H1 (cell line): Measurements from ENCODE around the gene GPRIN1. TPM values are rescaled to one million over a fixed set of nuclear protein-coding genes. Genes with fewer than 3 reads are reported as not detected.

Source experiments
- CTCF ChIA-PET: fragments of 300-600 bp; sonication (Branson Sonifier 250); formaldehyde crosslinking; loops from one replicate; lab custom pipeline; 2021; ENCODE audit not compliant: partially characterized antibody; lab: Charles Lee
- POLR2A ChIA-PET: fragments of 300-600 bp; sonication (Branson Sonifier 250); formaldehyde crosslinking; loops from one replicate; lab custom pipeline; 2021; ENCODE audit warnings: inconsistent platforms; ENCODE audit not compliant: partially characterized antibody; lab: Charles Lee
- DNase-seq, 2 experiments: peaks; one replicate each; pipeline versions ENCODE4 v3.0.0 to v3.0.0-alpha.2; 2010 to 2022; ENCODE audit warnings: low spot score in 2 of 2, low read depth in 1 of 2, mixed read lengths in 1 of 2
- FAIRE-seq: peaks from 2 replicates; lab custom pipeline; 2011; peaks lifted over from hg19 to GRCh38; lab: Jason Lieb, UNC
- H2AFZ ChIP-seq: 2 replicates; pipeline ENCODE4 v1.8.1; 2012; ENCODE audit warnings: low read length, inconsistent platforms
- H2AK5ac ChIP-seq: 2 replicates; pipeline ENCODE4 v1.6.1; 2013; ENCODE audit warnings: low read depth, low read length
- H2BK120ac ChIP-seq: replicated peaks from 2 replicates; pipeline ENCODE3; 2013; ENCODE audit warnings: low read depth, low read length, inconsistent platforms
- H2BK12ac ChIP-seq: 2 replicates; pipeline ENCODE4 v1.6.1; 2013; ENCODE audit warnings: low read depth, low read length
- H2BK15ac ChIP-seq: 2 replicates; pipeline ENCODE4 v1.6.1; 2013; ENCODE audit warnings: low read length
- H2BK20ac ChIP-seq: 2 replicates; pipeline ENCODE4 v1.6.1; 2013; ENCODE audit warnings: low read length
- H2BK5ac ChIP-seq: 2 replicates; pipeline ENCODE4 v1.6.1; 2013; ENCODE audit warnings: low read depth, low read length
- H3K14ac ChIP-seq: 2 replicates; pipeline ENCODE4 v1.6.1; 2013; ENCODE audit warnings: inconsistent platforms; ENCODE audit not compliant: insufficient read length
- H3K18ac ChIP-seq: 2 replicates; pipeline ENCODE4 v1.6.1; 2013; ENCODE audit warnings: low read length; ENCODE audit errors: extremely low read depth
- H3K23ac ChIP-seq: 2 replicates; pipeline ENCODE4 v1.6.1; 2013; ENCODE audit warnings: inconsistent platforms; ENCODE audit not compliant: insufficient read length
- H3K23me2 ChIP-seq: 2 replicates; pipeline ENCODE4 v1.6.1; 2013; ENCODE audit warnings: low read depth, low read length
- H3K27ac ChIP-seq: 2 replicates; pipeline ENCODE4 v1.6.1; 2011; ENCODE audit warnings: low read depth, low read length, inconsistent platforms
- H3K27me3 ChIP-seq, 4 experiments: replicated peaks in 1 of 4; 1 replicate in 1 of 4; 2 replicates in 3 of 4; pipeline versions ENCODE4 v1.6.1 to v1.8.1; 2011 to 2013; ENCODE audit warnings: low read length in 3 of 4, mild to moderate bottlenecking in 3 of 4, inconsistent platforms in 2 of 4, mixed read lengths in 2 of 4, moderate library complexity in 1 of 4; ENCODE audit not compliant: control insufficient read depth in 3 of 4, insufficient read depth in 3 of 4; ENCODE audit errors: extremely low read depth in 1 of 4
- H3K36me3 ChIP-seq, 4 experiments: 2 replicates each; pipeline versions ENCODE4 v1.6.1 to v1.8.1; 2011 to 2013; ENCODE audit warnings: mild to moderate bottlenecking in 4 of 4, low read length in 3 of 4, moderate library complexity in 2 of 4, control low read depth in 1 of 4, inconsistent platforms in 1 of 4; ENCODE audit not compliant: insufficient read depth in 4 of 4, control insufficient read depth in 2 of 4
- H3K4ac ChIP-seq: replicated peaks from 2 replicates; pipeline ENCODE3; 2013; ENCODE audit warnings: low read length, low read depth, mixed read lengths, inconsistent platforms; ENCODE audit not compliant: insufficient read length
- H3K4me1 ChIP-seq, 4 experiments: replicated peaks in 1 of 4; 1 replicate in 1 of 4; 2 replicates in 3 of 4; pipeline versions ENCODE4 v1.6.1 to v1.8.1; 2011 to 2013; ENCODE audit warnings: low read length in 3 of 4, inconsistent platforms in 2 of 4, mixed read lengths in 1 of 4; ENCODE audit not compliant: insufficient read depth in 4 of 4, control insufficient read depth in 3 of 4
- H3K4me2 ChIP-seq, 2 experiments: 2 replicates each; pipeline versions ENCODE4 v1.6.1 to v1.8.1; 2011 to 2013; ENCODE audit warnings: low read depth in 2 of 2, low read length in 2 of 2, control low read depth in 1 of 2, inconsistent platforms in 1 of 2, mild to moderate bottlenecking in 1 of 2; ENCODE audit not compliant: insufficient read depth in 1 of 2
- H3K4me3 ChIP-seq, 4 experiments: fragments of 200-600, 300-600 bp in 1 of 4; sonication (generic), shearing (Covaris generic), sonication (Bioruptor Twin) in 1 of 4; 2 replicates each; pipeline versions ENCODE4 v1.5.1 to v1.8.1; 2011 to 2016; ENCODE audit warnings: low read length in 4 of 4, low read depth in 3 of 4, control low read depth in 2 of 4, inconsistent platforms in 2 of 4, mild to moderate bottlenecking in 2 of 4, mixed read lengths in 1 of 4, moderate library complexity in 1 of 4; ENCODE audit not compliant: insufficient read depth in 2 of 4; ENCODE audit errors: extremely low read depth in 1 of 4
- H3K56ac ChIP-seq: replicated peaks from 2 replicates; pipeline ENCODE3; 2013; ENCODE audit warnings: low read depth, mild to moderate bottlenecking, mixed read lengths, low read length, inconsistent platforms; ENCODE audit not compliant: insufficient read length
- H3K79me1 ChIP-seq: 2 replicates; pipeline ENCODE4 v1.6.1; 2013; ENCODE audit warnings: low read depth, low read length, control low read depth
- H3K79me2 ChIP-seq, 2 experiments: 2 replicates each; pipeline versions ENCODE4 v1.6.1 to v1.8.1; 2012 to 2013; ENCODE audit warnings: low read length in 2 of 2, mild to moderate bottlenecking in 2 of 2, inconsistent platforms in 1 of 2; ENCODE audit not compliant: insufficient read depth in 2 of 2, control insufficient read depth in 1 of 2
- H3K9ac ChIP-seq, 4 experiments: replicated peaks in 1 of 4; 1 replicate in 1 of 4; 2 replicates in 3 of 4; pipeline versions ENCODE4 v1.6.1 to v1.8.1; 2011 to 2013; ENCODE audit warnings: low read depth in 3 of 4, low read length in 3 of 4, control low read depth in 2 of 4, mild to moderate bottlenecking in 2 of 4, moderate library complexity in 2 of 4, inconsistent platforms in 1 of 4; ENCODE audit errors: extremely low read depth in 1 of 4
- H3K9me3 ChIP-seq, 2 experiments: 2 replicates each; pipeline versions ENCODE4 v1.6.1 to v1.8.1; 2012 to 2013; ENCODE audit warnings: mild to moderate bottlenecking in 2 of 2, moderate library complexity in 2 of 2, control low read depth in 1 of 2, inconsistent platforms in 1 of 2, low read depth in 1 of 2, low read length in 1 of 2, mixed read lengths in 1 of 2; ENCODE audit not compliant: insufficient read depth in 2 of 2
- H4K20me1 ChIP-seq, 2 experiments: replicated peaks in 1 of 2; 2 replicates each; pipeline versions ENCODE3 to v1.8.1; 2011 to 2013; ENCODE audit warnings: inconsistent platforms in 2 of 2, low read length in 2 of 2, mild to moderate bottlenecking in 1 of 2; ENCODE audit not compliant: insufficient read depth in 2 of 2, control insufficient read depth in 1 of 2
- H4K5ac ChIP-seq: 2 replicates; pipeline ENCODE4 v1.6.1; 2013; ENCODE audit warnings: low read length, low read depth, mixed read lengths, inconsistent platforms; ENCODE audit not compliant: insufficient read length
- H4K8ac ChIP-seq: 2 replicates; pipeline ENCODE4 v1.8.0; 2013; ENCODE audit warnings: mild to moderate bottlenecking, moderate library complexity, low read length, inconsistent platforms; ENCODE audit not compliant: insufficient read depth; ENCODE audit errors: extremely low read depth
- H4K91ac ChIP-seq: replicated peaks from 2 replicates; pipeline ENCODE3; 2013; ENCODE audit warnings: low read length, mixed read lengths, inconsistent platforms; ENCODE audit not compliant: insufficient read length
- RXRA ChIP-seq: IDR thresholded peaks from 2 replicates; pipeline ENCODE4 v1.6.1; 2011; ENCODE audit warnings: low read depth, mild to moderate bottlenecking, low read length, moderate library complexity; ENCODE audit not compliant: insufficient read depth
- SP1 ChIP-seq: IDR thresholded peaks from 2 replicates; pipeline ENCODE4 v1.6.1; 2011; ENCODE audit warnings: low read depth, low read length
- WGBS, 2 experiments: shearing (Covaris generic) in 1 of 2; methylation state at CpG; one replicate each; pipeline versions ENCODE4 v1.1.6 to v1.1.7; 2013 to 2015; ENCODE audit warnings: low lambda C conversion rate in 2 of 2, mixed read lengths in 2 of 2, inconsistent platforms in 1 of 2, low coverage in 1 of 2, missing lambda C conversion rate in 1 of 2; ENCODE audit not compliant: insufficient replicate concordance in 2 of 2, insufficient coverage in 1 of 2, insufficient read length in 1 of 2; ENCODE audit errors: extremely low coverage in 1 of 2, missing lambda C conversion rate in 1 of 2; 5-methylcytosine and 5-hydroxymethylcytosine counted together
- polyA plus RNA-seq, 7 experiments: library from polyadenylated mRNA; depleted of rRNA in 3 of 7; stranded (reverse) in 5 of 7; unstranded in 2 of 7; fragments of >200 nt in 5 of 7; fragments of 200-250 nt in 2 of 7; gene quantifications; 1 replicate in 5 of 7; 2 replicates in 1 of 7; 4 replicates in 1 of 7; pipeline versions ENCODE4 v1.2.1 to v1.2.3, GENCODE V29; 2011 to 2013; ENCODE audit warnings: missing spikeins in 2 of 7, mixed read lengths in 2 of 7
- total RNA-seq: library from RNA; stranded (reverse); fragmentation: NEBNext Ultra II Directional; extraction: Animal tissue kit (Norgen Biotek cat#: 25700); gene quantifications from 2 replicates; pipeline ENCODE4 v1.2.1, GENCODE V29; 2021

Gene GPRIN1
- total and polyA plus RNA-seq, 2 of the 8 experiments (the other 6 are each of a cell fraction or from before 2014, with no cell fraction given), result 3.3 to 12.0 TPM

GRCh38 chr5:176631383-176632200, 21.6 kb upstream of the GPRIN1 start:
- H3K56ac ChIP-seq, result no peak overlapping the region
- ChIA-PET CTCF (interaction anchor here (0.8 to 2.5 kb wide), 10 partner anchors 10 to 913 kb away, joined by 3 to 10 read pairs (median 3); no protein-coding TSS in a partner anchor), POLR2A (interaction anchor here (1.5 to 2.7 kb wide), 3 partner anchors 11 to 57 kb away, joined by 3 to 19 read pairs (median 5); no protein-coding TSS in a partner anchor)
- H2BK20ac ChIP-seq, result no peak overlapping the region
- H3K36me3 ChIP-seq, result no peaks in the 10 kb centered on the region
- WGBS, 2 experiments, result 81% methylated on average over 7 of the region's 7 CpGs; no CpG with 5 or more reads in 1 of the 2 experiments
- no peak overlapping the region for H2BK5ac ChIP-seq
- no peak overlapping the region for H3K27ac ChIP-seq
- H3K4me3 ChIP-seq, result peak overlapping the region in 2 of 4 experiments; percentile 87 to 89; a peak in 2 of 8 replicates
- no peaks in the 10 kb centered on the region for H3K79me2 ChIP-seq
- DNase-seq, result no peak
- H3K27me3 ChIP-seq, result peaks cover 3 to 40% (median 34%) of the 10 kb centered on the region in 4 experiments
- H3K18ac ChIP-seq, result no peak overlapping the region
- H2AK5ac ChIP-seq, result no peak overlapping the region
- peaks cover 8 to 31% (median 10%) of the 10 kb centered on the region in 4 experiments for H3K4me1 ChIP-seq
- H3K79me1 ChIP-seq, result no peaks in the 10 kb centered on the region
- no peak overlapping the region for H3K9ac ChIP-seq
- no peak overlapping the region for H2BK120ac ChIP-seq
- H3K9me3 ChIP-seq, result peaks cover 0 to 3% of the 10 kb centered on the region in 2 experiments; a peak in 1 of 4 replicates
- peaks cover 0 to 3% of the 10 kb centered on the region in 2 experiments for H4K20me1 ChIP-seq
- no peak overlapping the region for H2BK12ac ChIP-seq
- H3K14ac ChIP-seq, result no peak overlapping the region
- H2AFZ ChIP-seq, result no peak overlapping the region
- no peak for FAIRE-seq
- H3K23me2 ChIP-seq, result peaks cover 16% of the 10 kb centered on the region
- H2BK15ac ChIP-seq, result no peak overlapping the region
- no peak overlapping the region for H4K91ac ChIP-seq
- H3K4ac ChIP-seq, result no peak overlapping the region
- no peak overlapping the region for H4K8ac ChIP-seq
- peak overlapping the region in 1 of 2 experiments; percentile 89; a peak in 2 of 4 replicates for H3K4me2 ChIP-seq
- H3K23ac ChIP-seq, result no peak overlapping the region
- no peak overlapping the region for H4K5ac ChIP-seq
- no peak for TF ChIP-seq RXRA
- TF ChIP-seq SP1, result no peak
